Measurements from ENCODE around the gene CEBPE.

- no peak for TF ChIP-seq CTCF (IDR thresholded peaks at IDR 0.05)
- TF ChIP-seq POLR2A (IDR thresholded peaks at IDR 0.05): no peak
These were observed 5.0 kb downstream of the CEBPE start for GRCh38 chr14:23114120-23114458.
